ENCODE measurements around the gene BCAN.

Gene BCAN

GRCh38 chr1:156662005-156662799 is 20.3 kb downstream of the BCAN start:
- no peak for DNase-seq (ENCODE audit: low read depth)

- DNase-seq (ENCODE audit: low read depth) = no peak
Measured at GRCh38 chr1:156662800-156663055, 20.8 kb downstream of the BCAN start.

GRCh38 chr1:156663178-156663577 is 21.3 kb downstream of the BCAN start:
- no peak for DNase-seq (ENCODE audit: low read depth)

- DNase-seq (ENCODE audit: low read depth) = no peak
Measured at GRCh38 chr1:156664046-156664766, 22.3 kb downstream of the BCAN start.

GRCh38 chr1:156664767-156665411 is 23.0 kb downstream of the BCAN start:
- DNase-seq (ENCODE audit: low read depth) = no peak

GRCh38 chr1:156665539-156665938 is 23.6 kb downstream of the BCAN start:
- DNase-seq (ENCODE audit: low read depth) = no peak

- no peak for DNase-seq (ENCODE audit: low read depth)
Measured at GRCh38 chr1:156666862-156667609, 25.1 kb downstream of the BCAN start.

- DNase-seq (ENCODE audit: low read depth) = no peak
Measured at GRCh38 chr1:156667610-156667967, 25.7 kb downstream of the BCAN start.

GRCh38 chr1:156667968-156668709 is 26.2 kb downstream of the BCAN start:
- no peak for DNase-seq (ENCODE audit: low read depth)

GRCh38 chr1:156668801-156669637 is 27.1 kb downstream of the BCAN start:
- no peak for DNase-seq (ENCODE audit: low read depth)

- DNase-seq (ENCODE audit: low read depth) = no peak
Measured at GRCh38 chr1:156669794-156670193, 27.9 kb downstream of the BCAN start.

- no peak for DNase-seq (ENCODE audit: low read depth)
Measured at GRCh38 chr1:156670359-156670758, 28.4 kb downstream of the BCAN start.

- DNase-seq (ENCODE audit: low read depth) = no peak
Measured at GRCh38 chr1:156670791-156671190, 28.9 kb downstream of the BCAN start.

- no peak for DNase-seq (ENCODE audit: low read depth)
Measured at GRCh38 chr1:156671804-156672203, 29.9 kb downstream of the BCAN start.

GRCh38 chr1:156673387-156674121 is 31.6 kb downstream of the BCAN start:
- no peak for DNase-seq (ENCODE audit: low read depth)

- DNase-seq (ENCODE audit: low read depth) = no peak
Measured at GRCh38 chr1:156675210-156676113, 33.5 kb downstream of the BCAN start.

- DNase-seq (ENCODE audit: low read depth) = no peak
Measured at GRCh38 chr1:156676114-156676819, 34.4 kb downstream of the BCAN start.

- DNase-seq (ENCODE audit: low read depth) = no peak
Measured at GRCh38 chr1:156676820-156677615, 35.1 kb downstream of the BCAN start, which contains the start of gene NES. Gene NES (minus strand): TSS chr1:156677407. CDS start chr1:156677264, 143 bp downstream.

Measured in activated T-cell treated with anti-CD3 and anti-CD28 coated beads for 24 hours (primary cell).